HG02840 (cell line): ENCODE data around the gene DPP7.
A peak's percentile ranks its signal among the peaks of the same experiment; 100 is the strongest.
"Not testable (repeated sequence)": the region's sequence is repeated elsewhere in the genome, so short reads cannot be mapped to it uniquely, and the experiment has no call there.

Experiments used
- ATAC-seq: cut with Tn5 transposase; IDR thresholded peaks from one replicate; pipeline ENCODE4 v1.9.1; 2021; ENCODE audit warnings: mild to moderate bottlenecking, moderate library complexity, moderate number of reproducible peaks; ENCODE audit not compliant: unreplicated experiment, low FRiP score

Gene DPP7

DNA sequence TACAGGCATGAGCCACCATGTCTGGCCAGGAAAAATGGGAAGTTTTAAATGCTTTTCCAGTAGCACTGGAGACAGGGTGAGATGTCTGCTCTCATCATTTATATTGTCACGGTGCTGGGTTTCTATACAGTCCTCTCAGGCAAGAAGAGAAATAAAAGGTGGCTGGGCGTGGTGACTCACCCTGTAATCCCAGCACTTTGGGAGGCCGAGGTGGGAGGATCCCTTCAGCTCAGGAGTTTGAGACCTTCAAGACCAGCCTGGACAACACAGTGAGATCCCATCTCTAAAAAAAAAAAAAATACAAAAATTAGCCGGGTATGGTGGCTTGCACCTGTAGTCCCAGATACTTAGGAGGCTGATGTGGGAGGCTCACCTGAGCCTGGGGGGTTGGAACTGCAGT is 19.7 kb upstream of the DPP7 start:
- no peak for ATAC-seq

- ATAC-seq = no peak
Measured at GRCh38 chr9:137130176-137130755, 15.7 kb upstream of the DPP7 start.

DNA sequence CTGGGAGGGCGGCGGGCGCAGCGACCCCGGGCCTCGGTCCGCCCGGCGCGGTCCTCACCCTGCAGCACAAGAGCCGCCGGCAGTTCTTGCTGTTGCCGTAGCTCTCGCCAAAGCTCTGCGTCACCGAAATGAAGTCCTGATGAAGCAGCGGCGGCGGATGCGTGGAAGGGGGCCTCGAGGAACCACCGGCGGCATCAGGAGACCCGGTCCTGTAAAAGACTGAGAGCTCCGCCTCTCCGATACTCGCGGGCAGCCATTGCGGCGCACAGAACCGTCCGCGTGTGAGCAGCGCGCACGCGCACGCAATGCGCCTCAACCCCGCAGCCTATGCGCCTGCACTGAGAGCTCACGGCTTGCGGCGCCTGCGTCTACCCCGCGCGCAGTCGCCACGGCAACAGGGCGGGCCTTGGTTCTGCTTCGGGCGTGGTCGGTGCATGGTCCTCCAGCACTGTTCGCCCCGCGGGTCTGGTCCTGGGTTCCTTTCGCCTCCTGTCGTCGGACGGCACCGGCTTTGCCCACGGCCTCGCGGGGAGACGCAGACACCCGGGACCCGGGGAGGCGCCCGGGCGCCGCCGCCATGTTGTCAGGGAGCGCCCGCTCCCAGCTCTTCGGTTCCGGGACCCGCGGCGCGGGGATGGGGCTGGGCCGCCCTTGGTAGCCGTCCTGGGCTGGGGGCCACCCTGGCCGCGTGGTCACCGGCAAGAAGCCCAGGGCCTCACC is 15.1 kb upstream of the DPP7 start:
- peak; percentile 65 for ATAC-seq

DNA sequence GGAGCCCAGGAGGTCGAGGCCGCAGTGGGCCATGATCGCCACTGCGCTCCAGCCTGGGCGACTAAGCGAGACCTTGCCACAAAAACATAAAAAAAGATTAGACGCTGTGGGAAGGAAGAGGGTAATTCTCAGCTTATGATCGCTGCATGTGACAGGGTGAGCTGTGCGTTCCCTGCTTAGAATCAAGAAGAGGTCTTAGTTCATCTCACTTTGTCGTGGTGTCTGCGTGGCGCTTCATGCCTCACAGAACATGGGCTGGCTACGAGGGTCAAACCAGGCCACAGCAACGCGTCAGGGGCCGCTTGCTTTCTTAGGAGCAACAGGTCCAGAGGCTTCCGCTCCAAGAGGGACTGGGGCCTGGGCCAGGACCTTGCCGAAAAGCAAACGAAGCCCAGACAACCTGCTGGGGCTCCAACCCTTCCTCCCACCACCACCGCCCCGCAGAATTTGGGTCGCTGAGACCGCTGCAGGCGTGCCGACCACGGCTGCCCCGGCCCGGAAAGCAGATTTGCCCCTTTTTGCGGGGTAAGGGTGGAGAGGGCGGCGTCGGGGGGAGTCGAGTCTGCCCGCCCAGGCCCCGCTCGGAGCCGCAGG is 14.4 kb upstream of the DPP7 start:
- ATAC-seq = peak; percentile 10

- ATAC-seq = no peak
Measured at GRCh38 chr9:137128158-137128861, 13.8 kb upstream of the DPP7 start.

DNA sequence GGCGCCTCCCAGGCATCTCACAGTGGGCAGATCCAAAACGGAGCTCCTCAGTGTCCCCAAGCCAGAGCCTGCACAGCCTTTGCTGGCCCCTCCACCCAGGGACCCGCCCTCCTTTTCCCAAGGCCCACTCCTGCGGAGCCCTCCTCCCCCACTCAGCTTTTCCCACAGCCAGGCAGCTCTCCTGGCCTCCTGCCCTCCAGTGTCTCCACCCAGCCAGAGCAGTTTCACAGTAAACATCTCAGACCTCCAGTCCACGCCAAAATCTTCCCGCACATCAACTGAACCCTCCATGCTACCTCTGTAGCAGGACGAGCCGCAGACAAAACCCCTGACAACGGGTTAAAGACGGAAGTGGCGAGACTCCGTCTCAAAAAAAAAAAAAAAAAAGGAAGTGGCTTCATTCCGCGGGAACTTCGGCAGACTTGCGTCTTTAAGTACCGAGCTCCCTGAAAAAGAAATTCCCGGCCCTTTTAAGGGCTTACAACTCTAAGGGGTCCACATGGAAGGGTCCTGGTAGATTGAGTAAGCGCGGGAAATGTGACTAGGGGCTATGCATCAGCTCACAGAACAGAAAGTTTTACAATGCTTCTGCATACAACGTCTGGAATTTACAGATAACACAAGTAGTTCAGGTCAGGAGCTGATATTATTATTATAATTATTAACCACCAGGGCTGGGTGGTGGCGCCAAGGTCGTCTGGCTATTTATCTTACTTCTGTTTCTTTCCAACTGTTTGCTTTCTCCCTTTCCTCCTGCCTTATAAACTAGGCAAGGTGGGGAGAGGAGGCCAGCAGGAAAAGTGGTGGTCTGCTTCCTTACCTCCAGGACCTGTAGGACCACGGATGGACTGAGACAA is 13.0 kb upstream of the DPP7 start:
- ATAC-seq = no peak

DNA sequence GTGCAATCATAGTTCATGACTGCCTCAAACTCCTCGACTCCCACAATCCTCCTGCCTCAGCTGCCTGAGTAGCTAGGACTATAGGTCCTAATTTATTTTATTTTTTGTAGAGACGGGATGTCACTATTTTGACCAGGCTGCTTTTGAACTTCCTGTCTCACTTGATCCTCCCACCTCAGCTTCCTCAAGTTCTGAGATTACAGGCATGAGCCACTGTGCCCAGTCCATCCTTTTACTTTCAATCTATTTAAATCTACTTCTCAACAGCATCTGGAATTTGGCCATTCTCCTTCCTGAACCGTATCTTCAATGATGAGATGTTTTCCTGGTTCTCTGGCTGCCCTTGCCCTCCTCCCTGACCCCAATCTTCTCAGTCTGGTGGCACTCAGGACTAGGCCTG is 12.3 kb upstream of the DPP7 start:
- ATAC-seq = no peak

GRCh38 chr9:137123952-137124462 is 9.5 kb upstream of the DPP7 start:
- ATAC-seq = not testable (repeated sequence)

- ATAC-seq = no peak
Measured at GRCh38 chr9:137123468-137123837, 8.9 kb upstream of the DPP7 start.

GRCh38 chr9:137122796-137123467 is 8.4 kb upstream of the DPP7 start:
- not testable (repeated sequence) for ATAC-seq

DNA sequence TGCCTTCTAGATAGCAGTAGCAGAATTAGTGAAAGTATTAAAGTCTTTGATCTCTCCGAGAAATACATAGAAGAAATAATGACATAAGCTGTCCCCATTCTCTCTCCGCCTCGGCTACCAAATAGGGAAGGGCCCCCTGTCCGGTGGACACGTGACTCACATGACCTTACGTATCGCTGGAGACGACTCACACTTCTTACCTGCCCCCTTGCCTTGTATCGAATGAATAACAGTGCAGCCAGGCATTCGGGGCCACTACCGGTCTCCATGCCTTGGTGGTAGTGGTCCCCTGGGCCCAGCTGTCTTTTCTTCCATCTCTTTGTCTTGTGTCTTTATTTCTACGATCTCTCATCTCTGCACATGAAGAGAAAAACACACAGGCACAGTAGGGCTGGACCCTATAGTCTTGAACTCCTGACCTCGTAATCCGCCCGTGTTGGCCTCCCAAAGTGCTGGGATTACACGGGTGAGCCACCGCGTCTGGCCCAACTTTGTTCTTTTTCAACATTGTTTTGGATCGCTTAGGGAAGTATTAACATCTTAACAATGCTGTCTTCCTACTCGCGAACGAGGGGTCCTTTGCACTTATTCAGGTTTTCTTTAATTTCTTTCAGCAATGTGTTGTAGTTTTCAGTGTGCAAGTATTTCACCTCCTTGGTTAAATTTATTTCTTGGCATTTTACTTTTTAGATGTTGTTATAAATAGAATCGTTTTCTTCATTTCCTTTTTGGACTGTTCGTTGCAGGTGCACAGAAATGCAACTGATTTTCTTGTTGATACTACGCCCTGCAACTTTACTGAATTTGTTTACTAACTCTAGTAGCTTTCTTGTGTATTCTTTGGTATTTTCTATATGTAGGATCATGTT is 7.6 kb upstream of the DPP7 start:
- not testable (repeated sequence) for ATAC-seq

DNA sequence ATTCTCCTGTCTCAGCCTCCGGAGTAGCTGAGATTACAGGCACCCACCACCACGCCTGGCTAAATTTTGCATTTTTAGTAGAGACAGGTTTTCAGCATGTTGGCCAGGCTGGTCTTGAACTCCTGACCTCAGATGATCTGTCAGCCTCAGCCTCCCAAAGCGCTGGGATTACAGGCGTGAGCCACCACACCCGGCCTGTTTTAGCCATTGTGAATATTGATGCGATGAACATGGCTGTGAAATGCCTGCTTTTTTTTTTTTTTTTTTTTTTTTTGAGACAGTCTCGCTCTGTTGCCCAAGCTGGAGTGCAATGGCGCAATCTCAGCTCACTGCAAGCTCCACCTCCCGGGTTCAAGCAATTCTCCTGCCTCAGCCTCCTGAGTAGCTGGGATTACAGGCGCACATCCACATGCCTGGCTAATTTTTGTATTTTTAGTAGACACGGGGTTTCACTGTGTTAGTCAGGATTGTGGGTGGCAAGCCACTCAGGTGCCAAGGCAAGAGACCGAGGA is 3.6 kb upstream of the DPP7 start:
- ATAC-seq = not testable (repeated sequence)

DNA sequence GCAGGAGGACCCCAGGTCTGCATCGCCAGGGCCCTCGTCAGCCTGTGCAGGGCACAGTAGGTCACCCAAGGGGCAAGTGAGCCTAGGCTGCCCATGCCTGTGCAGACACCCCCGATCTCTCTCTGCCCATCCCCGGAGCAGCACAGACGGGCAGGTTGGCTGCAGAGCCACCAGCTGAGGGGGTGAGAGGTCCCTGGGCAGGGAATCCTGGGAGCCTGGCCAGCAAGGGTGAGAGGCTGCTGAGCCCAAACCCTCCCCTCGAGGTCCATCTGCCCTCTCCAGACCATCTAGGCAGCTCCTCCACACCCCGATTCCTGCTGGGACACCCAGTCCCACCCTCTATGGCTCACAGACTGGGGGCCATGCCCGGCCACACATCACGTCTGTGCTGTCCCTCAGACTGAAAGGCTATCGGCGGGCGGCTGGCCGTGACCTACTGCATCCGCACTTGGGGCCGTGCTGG is 2.8 kb upstream of the DPP7 start:
- ATAC-seq = no peak

- no peak for ATAC-seq
Measured at GRCh38 chr9:137116728-137117127, 2.2 kb upstream of the DPP7 start.

DNA sequence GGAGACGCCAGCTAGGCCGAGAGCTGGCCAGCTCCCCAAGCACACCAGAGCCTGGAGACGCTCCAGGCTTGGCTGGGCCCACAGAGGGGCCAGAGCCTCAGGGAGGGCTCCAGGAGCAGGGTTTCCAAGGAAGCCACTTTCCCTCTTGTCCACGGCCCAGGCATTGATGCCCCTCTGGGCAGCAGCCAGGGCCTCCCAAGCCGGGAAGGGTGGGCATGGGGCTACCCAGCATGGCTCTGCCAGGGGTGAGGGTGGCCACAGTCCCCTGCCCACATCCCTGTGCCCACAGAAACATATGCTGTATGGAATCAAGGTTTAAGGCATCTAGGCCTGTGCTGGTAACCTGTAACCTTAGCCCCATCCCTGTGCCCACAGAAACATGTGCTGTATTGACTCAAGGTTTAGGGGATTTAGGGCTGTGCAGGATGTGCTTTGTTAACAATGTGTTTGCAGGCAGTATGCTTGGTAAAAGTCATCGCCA is 1.5 kb upstream of the DPP7 start:
- no peak for ATAC-seq

GRCh38 chr9:137115394-137116026 is 977 bp upstream of the DPP7 start:
- no peak for ATAC-seq

GRCh38 chr9:137114220-137114612 is 317 bp downstream of the DPP7 start:
- ATAC-seq = peak; percentile 13
